Left kidney (tissue), 2 donors: Measurements from ENCODE around the gene PERM1. TPM values are rescaled to one million over a fixed set of nuclear protein-coding genes. Genes with fewer than 3 reads are reported as not detected.
"Not testable (repeated sequence)": the region's sequence is repeated elsewhere in the genome, so short reads cannot be mapped to it uniquely, and the experiment has no call there.

ENCODE experiments used
- DNase-seq: peaks from one replicate; pipeline ENCODE4 v3.0.0-alpha.2; 2013
- polyA plus RNA-seq: library from polyadenylated mRNA; unstranded; fragments of 120-200 nt; gene quantifications from one replicate; pipeline ENCODE4 v1.2.1, GENCODE V29; 2013; ENCODE audit not compliant: insufficient read length

The PERM1 gene
- polyA plus RNA-seq, 1 donor, result 0.12 TPM

GRCh38 chr1:1014799-1015681 lies 33.1 kb upstream of the PERM1 start:
- DNase-seq, result no peak

GRCh38 chr1:1013922-1014648 lies 32.2 kb upstream of the PERM1 start:
- DNase-seq, result no peak

- DNase-seq, result peak; percentile 84
Measured at GRCh38 chr1:1013105-1013921, 31.4 kb upstream of the PERM1 start, which contains the start of gene ISG15. ISG15 (plus strand) TSS chr1:1013497; CDS start chr1:1013574, 77 bp downstream.

- DNase-seq, result not testable (repeated sequence)
Measured at GRCh38 chr1:1012736-1013104, 30.8 kb upstream of the PERM1 start.

GRCh38 chr1:1011396-1011949 lies 29.6 kb upstream of the PERM1 start:
- no peak for DNase-seq

GRCh38 chr1:1010131-1010530 lies 28.2 kb upstream of the PERM1 start:
- DNase-seq, result not testable (repeated sequence)

GRCh38 chr1:1006305-1007159 lies 24.6 kb upstream of the PERM1 start:
- DNase-seq, result no peak

GRCh38 chr1:1005774-1006304 lies 23.9 kb upstream of the PERM1 start:
- DNase-seq, result no peak

GRCh38 chr1:1004780-1005697 lies 23.1 kb upstream of the PERM1 start:
- no peak for DNase-seq

- DNase-seq, result no peak
Measured at GRCh38 chr1:1004420-1004779, 22.5 kb upstream of the PERM1 start.

- no peak for DNase-seq
Measured at GRCh38 chr1:1003618-1004419, 21.9 kb upstream of the PERM1 start.

GRCh38 chr1:1001057-1001783 lies 19.3 kb upstream of the PERM1 start:
- no peak for DNase-seq

- no peak for DNase-seq
Measured at GRCh38 chr1:1000357-1001056, 18.6 kb upstream of the PERM1 start.

GRCh38 chr1:999725-1000356 lies 17.9 kb upstream of the PERM1 start, which contains the start of gene HES4:
HES4 (minus strand) TSS chr1:1000097; CDS start chr1:999973, 124 bp downstream.
- peak; percentile 88 for DNase-seq

GRCh38 chr1:998995-999724 lies 17.3 kb upstream of the PERM1 start:
- DNase-seq, result no peak

- no peak for DNase-seq
Measured at GRCh38 chr1:998745-998994, 16.8 kb upstream of the PERM1 start.
